A549 (cell line): ENCODE measurements around the gene KYNU.

ENCODE experiments used
- EHF ChIP-seq: fragments of 250-450 bp; sonication (Bioruptor Pico); IDR thresholded peaks from 2 replicates; pipeline ENCODE4 v1.5.0; 2020; ENCODE audit warnings: mild to moderate bottlenecking
- JUN ChIP-seq, 2 experiments: fragments of >200 bp; sonication (Bioruptor Twin); formaldehyde crosslinking; IDR thresholded peaks; 2 replicates in 1 of 2; 3 replicates in 1 of 2; pipeline ENCODE4 v1.6.1; 2016 to 2017
- KDM1A ChIP-seq: fragments of 200-600 bp; sonication (generic); IDR thresholded peaks from 2 replicates; pipeline ENCODE4 v1.6.1; 2016; ENCODE audit warnings: low read depth, mild to moderate bottlenecking
- KDM5A ChIP-seq: fragments of 200-600 bp; sonication (generic); IDR thresholded peaks from 2 replicates; pipeline ENCODE4 v1.6.1; 2016; ENCODE audit warnings: antibody characterized with exemption, mild to moderate bottlenecking
- POLR2A ChIP-seq: IDR thresholded peaks from 2 replicates; pipeline ENCODE4 v1.6.1; 2012; ENCODE audit warnings: mild to moderate bottlenecking, low read length
- TF ChIP-seq, protein P1 (sequence below): IDR thresholded peaks from 2 replicates; pipeline ENCODE4 v1.6.1; 2012
- TF ChIP-seq, protein P2 (sequence below): fragments of >200 bp; sonication (Bioruptor Twin); formaldehyde crosslinking; IDR thresholded peaks from 3 replicates; pipeline ENCODE4 v1.5.1; 2016
- TF ChIP-seq, protein P3 (sequence below): fragments of 150-350 bp; IDR thresholded peaks from 2 replicates; pipeline ENCODE4 v1.6.1; 2014; ENCODE audit warnings: low read depth, mild to moderate bottlenecking, low read length

DNA sequence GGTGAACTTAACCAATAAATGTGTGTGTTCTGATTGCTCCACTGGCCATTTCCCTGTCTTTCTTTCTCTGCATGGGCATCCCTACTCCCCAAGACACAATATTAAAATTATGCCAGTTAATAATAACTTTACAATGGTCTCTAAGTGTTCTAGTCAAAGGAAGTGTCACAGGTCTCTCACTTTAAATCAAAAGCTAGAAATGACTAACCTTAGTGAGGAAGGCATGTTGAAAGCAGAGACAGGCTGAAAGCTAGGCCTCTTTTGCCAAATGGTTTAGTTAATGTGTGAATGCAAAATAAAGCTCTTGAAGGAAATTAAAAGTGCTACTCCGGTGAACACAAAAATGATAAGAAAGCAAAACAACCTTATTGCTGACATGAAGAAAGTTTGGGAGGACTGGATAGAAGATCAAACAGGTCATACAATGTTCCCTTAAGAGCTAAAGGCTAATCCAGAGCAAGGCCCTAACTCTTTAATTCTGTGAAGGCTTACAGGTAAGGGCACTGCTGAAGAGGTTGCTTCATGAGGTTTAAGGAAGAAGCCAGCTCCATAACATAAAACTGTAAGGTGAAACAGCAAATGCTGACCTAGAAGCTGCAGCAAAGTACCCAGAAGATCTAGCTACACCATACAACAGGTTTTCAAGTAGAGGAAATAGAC is 207.8 kb downstream of the KYNU start:
- TF ChIP-seq, protein P1, sequence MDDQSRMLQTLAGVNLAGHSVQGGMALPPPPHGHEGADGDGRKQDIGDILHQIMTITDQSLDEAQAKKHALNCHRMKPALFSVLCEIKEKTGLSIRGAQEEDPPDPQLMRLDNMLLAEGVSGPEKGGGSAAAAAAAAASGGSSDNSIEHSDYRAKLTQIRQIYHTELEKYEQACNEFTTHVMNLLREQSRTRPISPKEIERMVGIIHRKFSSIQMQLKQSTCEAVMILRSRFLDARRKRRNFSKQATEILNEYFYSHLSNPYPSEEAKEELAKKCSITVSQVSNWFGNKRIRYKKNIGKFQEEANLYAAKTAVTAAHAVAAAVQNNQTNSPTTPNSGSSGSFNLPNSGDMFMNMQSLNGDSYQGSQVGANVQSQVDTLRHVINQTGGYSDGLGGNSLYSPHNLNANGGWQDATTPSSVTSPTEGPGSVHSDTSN = no peak
- TF ChIP-seq JUN (IDR thresholded peaks at IDR 0.05) = no peak
- TF ChIP-seq POLR2A = no peak
- TF ChIP-seq KDM5A = no peak
- TF ChIP-seq, protein P2, sequence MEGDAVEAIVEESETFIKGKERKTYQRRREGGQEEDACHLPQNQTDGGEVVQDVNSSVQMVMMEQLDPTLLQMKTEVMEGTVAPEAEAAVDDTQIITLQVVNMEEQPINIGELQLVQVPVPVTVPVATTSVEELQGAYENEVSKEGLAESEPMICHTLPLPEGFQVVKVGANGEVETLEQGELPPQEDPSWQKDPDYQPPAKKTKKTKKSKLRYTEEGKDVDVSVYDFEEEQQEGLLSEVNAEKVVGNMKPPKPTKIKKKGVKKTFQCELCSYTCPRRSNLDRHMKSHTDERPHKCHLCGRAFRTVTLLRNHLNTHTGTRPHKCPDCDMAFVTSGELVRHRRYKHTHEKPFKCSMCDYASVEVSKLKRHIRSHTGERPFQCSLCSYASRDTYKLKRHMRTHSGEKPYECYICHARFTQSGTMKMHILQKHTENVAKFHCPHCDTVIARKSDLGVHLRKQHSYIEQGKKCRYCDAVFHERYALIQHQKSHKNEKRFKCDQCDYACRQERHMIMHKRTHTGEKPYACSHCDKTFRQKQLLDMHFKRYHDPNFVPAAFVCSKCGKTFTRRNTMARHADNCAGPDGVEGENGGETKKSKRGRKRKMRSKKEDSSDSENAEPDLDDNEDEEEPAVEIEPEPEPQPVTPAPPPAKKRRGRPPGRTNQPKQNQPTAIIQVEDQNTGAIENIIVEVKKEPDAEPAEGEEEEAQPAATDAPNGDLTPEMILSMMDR = no peak
- TF ChIP-seq KDM1A = no peak
- TF ChIP-seq EHF = no peak
- TF ChIP-seq, protein P3, sequence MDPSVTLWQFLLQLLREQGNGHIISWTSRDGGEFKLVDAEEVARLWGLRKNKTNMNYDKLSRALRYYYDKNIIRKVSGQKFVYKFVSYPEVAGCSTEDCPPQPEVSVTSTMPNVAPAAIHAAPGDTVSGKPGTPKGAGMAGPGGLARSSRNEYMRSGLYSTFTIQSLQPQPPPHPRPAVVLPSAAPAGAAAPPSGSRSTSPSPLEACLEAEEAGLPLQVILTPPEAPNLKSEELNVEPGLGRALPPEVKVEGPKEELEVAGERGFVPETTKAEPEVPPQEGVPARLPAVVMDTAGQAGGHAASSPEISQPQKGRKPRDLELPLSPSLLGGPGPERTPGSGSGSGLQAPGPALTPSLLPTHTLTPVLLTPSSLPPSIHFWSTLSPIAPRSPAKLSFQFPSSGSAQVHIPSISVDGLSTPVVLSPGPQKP = no peak
